HCT116 (cell line): ENCODE measurements around the gene GPN2.

Experiments used
- CTCF ChIP-seq, 3 experiments: fragments of 200-600 bp in 1 of 3; sonication (generic) in 1 of 3; IDR thresholded peaks in 2 of 3; conservative IDR thresholded peaks in 1 of 3; 2 replicates each; pipeline ENCODE4 v1.5.1; 2012 to 2017; ENCODE audit warnings: low read depth in 2 of 3, low read length in 2 of 3, antibody characterized with exemption in 1 of 3, borderline replicate concordance in 1 of 3, control low read depth in 1 of 3, mild to moderate bottlenecking in 1 of 3, mixed read lengths in 1 of 3, mixed run types in 1 of 3, moderate library complexity in 1 of 3; ENCODE audit not compliant: insufficient read depth in 1 of 3
- EZH2 ChIP-seq: fragments of 200-600 bp; sonication (generic); IDR thresholded peaks from 2 replicates; pipeline ENCODE4 v1.6.1; 2017; ENCODE audit warnings: antibody characterized with exemption, mixed run types

- TF ChIP-seq CTCF (IDR thresholded peaks at IDR 0.05 in 2 of 3, conservative IDR thresholded peaks at IDR 0.05 in 1 of 3; ENCODE audit: borderline replicate concordance in 1 of 3, insufficient read depth in 1 of 3, low read depth in 2 of 3, low read length in 2 of 3) (no peak), EZH2 (no peak)
Measured at GRCh38 chr1:26844424-26845196, 45.5 kb downstream of the GPN2 start.
